ENCODE results near the gene TMEM92.

TMEM92 gene

DNA sequence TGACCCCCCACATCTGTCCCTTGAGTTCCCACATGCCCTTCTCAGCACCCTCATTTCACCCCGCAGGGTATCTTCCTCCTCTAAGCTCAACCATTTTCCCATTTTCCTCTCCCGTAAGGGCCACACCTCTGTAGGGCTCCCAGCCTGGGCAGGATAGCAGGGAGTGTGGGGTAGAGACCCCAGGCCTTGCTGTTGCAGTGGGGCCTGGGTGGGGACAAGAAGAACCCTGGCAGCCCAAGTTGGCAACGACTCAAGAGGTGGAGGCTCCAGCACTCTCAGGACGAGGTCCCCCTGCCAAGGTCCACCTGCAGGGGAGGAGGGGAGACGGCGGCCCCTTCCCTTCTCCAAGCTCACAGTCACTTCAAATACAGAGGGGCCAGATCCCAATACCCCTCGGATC is 2.0 kb upstream of the TMEM92 start:
- H3K9me3 ChIP-seq (ENCODE audit: control insufficient read depth, insufficient read depth, low read length): no peaks in the 10 kb centered on the region

DNA sequence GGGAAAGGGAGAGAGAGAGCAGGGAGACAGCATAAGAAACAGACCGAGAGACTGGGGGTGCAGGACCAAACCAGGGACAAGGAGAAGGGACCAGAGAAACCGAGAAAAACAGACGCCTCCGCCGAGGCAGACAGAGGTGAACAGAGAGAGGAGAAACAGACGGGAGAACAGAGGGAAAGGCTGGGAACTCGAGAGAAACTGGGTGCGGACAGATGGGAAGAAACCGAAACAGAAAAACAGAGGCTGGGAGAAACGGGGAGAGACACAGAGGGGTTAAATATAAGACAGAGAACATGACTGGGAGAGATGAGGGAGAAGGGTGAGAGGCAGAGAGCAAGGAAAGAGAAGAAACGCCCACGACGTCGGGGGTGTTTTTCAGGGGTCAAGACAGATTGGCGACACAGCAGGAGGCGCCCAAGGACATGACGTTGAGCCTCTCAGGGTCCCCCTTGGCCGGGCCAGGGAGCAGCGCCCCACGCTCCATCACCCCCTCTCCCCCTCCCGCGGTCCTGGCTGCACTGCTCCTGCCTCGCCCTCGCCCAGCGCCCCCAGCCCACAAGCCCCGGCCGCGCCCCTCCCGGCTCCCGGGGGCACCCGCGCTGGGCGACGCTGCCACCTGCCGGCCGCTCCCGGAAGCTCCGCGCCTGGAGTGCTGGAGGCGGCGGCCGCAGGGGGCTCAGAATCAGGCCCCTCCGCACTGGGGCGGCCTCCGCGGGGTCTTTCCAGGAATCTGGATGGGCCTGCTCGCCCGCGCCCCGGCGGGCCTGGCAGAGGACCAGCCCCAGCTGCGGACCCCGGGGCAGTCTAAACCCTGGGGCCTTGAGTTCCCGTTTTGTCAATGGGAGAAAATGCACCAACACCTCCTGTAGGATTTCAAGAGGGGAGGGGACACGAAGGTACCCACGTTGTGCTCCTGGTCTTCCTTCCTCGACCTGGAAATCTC is 1.3 kb upstream of the TMEM92 start:
- Histone ChIP-seq H3K36me3 (ENCODE audit: control insufficient read depth, insufficient read depth, low read length) (no peaks in the 10 kb centered on the region), H3K4me1 (ENCODE audit: control insufficient read depth, insufficient read depth, low read length) (peaks cover 22% of the 10 kb centered on the region), H3K27me3 (ENCODE audit: control insufficient read depth, insufficient read depth, low read length) (peaks cover 3% of the 10 kb centered on the region), H3K4me3 (ENCODE audit: low read depth, low read length) (peak overlapping the region; percentile 59), H3K9me3 (ENCODE audit: control insufficient read depth, insufficient read depth, low read length) (no peaks in the 10 kb centered on the region), H3K9ac (ENCODE audit: low read depth, low read length) (no peak overlapping the region)

More for the DNA sequence above, 2.0 kb upstream of the TMEM92 start:
- Histone ChIP-seq H3K4me1 (ENCODE audit: control insufficient read depth, insufficient read depth, low read length) (peaks cover 20% of the 10 kb centered on the region), H3K27me3 (ENCODE audit: control insufficient read depth, insufficient read depth, low read length) (peaks cover 3% of the 10 kb centered on the region), H3K9ac (ENCODE audit: low read depth, low read length) (no peak overlapping the region), H3K4me3 (ENCODE audit: low read depth, low read length) (peak overlapping the region; percentile 59), H3K36me3 (ENCODE audit: control insufficient read depth, insufficient read depth, low read length) (no peaks in the 10 kb centered on the region)

DNA sequence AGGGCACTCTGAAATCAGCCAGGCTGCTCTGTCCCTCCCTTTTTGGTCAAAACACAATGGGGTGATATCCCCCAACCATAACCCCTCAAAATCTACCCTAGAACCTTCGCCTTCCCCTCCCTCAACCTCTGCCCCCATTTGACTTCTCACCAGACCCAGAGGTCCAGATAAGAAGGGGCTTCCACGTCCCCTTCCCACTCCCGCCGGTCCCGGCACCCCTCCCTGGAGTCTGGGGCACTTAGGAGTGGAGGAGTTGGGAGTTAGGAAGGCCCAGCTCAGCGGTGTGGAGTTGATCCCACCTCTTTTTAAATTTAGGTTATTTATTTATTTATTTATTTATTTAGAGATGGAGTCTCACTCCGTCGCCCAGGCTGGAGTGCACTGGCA is 619 bp upstream of the TMEM92 start:
- Histone ChIP-seq H3K36me3 (ENCODE audit: control insufficient read depth, insufficient read depth, low read length) (no peaks in the 10 kb centered on the region), H3K9me3 (ENCODE audit: control insufficient read depth, insufficient read depth, low read length) (no peaks in the 10 kb centered on the region), H3K4me3 (ENCODE audit: low read depth, low read length) (peak overlapping the region; percentile 45), H3K27me3 (ENCODE audit: control insufficient read depth, insufficient read depth, low read length) (peaks cover 3% of the 10 kb centered on the region), H3K9ac (ENCODE audit: low read depth, low read length) (no peak overlapping the region), H3K4me1 (ENCODE audit: control insufficient read depth, insufficient read depth, low read length) (peaks cover 22% of the 10 kb centered on the region)

DNA sequence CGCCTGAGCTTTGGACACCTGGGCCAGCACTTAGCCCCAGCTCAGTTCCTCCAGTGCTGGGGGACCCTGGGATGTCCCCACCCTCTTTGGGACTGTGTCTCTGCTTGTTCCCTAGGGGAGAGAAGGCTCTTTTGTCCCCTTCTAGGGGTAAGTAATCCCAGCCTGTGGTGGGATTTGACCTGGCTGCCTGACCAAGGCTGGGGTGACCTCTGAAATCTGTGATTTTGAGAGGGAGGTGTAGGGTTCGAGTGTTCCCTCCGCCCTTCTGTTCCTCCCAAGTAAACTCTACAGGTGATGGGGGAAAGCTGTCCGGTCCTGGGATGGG is 593 bp downstream of the TMEM92 start:
- H3K9ac ChIP-seq (ENCODE audit: low read depth, low read length): peak overlapping the region; percentile 37

DNA sequence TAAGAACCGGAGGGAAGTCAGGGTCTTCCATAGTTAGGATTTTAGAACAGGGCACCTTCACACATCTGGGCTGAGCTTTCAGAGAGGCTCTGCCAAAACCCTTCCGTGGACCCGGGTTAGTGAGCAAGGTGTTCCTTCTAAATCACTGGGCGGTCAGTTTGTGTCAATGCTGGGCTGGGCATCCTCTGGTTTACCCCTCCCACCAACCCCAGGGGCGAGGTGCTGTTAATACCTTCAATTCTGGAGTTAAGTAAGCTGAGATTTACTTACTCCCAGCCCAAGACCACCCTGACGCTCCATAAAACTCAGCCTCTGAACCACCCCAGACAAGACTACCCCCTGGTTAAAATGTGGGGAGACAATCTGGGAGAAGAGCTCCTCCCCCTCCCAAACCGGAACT is 1.0 kb downstream of the TMEM92 start:
- Histone ChIP-seq H3K4me1 (ENCODE audit: control insufficient read depth, insufficient read depth, low read length) (peaks cover 25% of the 10 kb centered on the region), H3K4me3 (ENCODE audit: low read depth, low read length) (peak overlapping the region; percentile 79), H3K9me3 (ENCODE audit: control insufficient read depth, insufficient read depth, low read length) (no peaks in the 10 kb centered on the region), H3K36me3 (ENCODE audit: control insufficient read depth, insufficient read depth, low read length) (no peaks in the 10 kb centered on the region), H3K27me3 (ENCODE audit: control insufficient read depth, insufficient read depth, low read length) (peaks cover 3% of the 10 kb centered on the region), H3K9ac (ENCODE audit: low read depth, low read length) (no peak overlapping the region)

More for the DNA sequence above, 593 bp downstream of the TMEM92 start:
- Histone ChIP-seq H3K4me3 (ENCODE audit: low read depth, low read length) (peak overlapping the region; percentile 79), H3K27me3 (ENCODE audit: control insufficient read depth, insufficient read depth, low read length) (peaks cover 3% of the 10 kb centered on the region), H3K9me3 (ENCODE audit: control insufficient read depth, insufficient read depth, low read length) (no peaks in the 10 kb centered on the region), H3K4me1 (ENCODE audit: control insufficient read depth, insufficient read depth, low read length) (peaks cover 24% of the 10 kb centered on the region), H3K36me3 (ENCODE audit: control insufficient read depth, insufficient read depth, low read length) (no peaks in the 10 kb centered on the region)

DNA sequence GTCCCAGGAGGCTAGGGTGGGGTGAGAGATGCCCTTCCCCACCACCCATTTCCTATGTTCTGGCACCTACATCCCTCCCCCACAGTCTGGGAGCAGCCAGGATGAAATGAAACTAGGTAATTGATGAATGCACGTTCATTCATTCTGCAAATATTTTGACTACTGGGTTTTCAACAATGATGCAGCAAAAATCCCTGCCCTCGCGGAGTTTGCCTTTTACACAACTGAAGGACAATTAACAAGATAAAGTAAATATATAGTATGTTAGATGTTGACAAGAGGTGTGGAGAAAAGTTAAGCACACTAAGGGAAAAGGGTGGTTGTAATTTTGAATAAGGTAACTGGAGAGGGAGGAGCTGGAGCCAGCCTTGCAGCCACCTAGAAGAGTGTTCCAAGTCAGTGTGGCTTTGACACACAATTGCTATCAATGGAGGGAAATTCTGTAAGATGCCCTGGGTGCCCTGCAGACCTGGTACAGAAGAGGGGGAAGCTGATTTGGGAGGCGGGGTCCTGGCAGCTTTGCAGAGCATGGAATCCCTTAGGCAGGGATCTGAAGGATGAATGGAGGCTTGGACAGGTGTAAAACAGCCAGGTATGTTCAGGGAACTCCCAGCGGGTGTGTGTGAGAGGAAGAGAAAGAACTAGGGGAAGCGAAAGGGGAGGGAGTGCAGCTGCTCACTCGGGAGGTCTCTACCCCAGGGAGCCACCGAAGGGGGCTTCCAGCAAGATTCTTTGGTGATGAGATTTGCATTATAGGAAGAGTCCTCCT is 2.5 kb downstream of the TMEM92 start:
- Histone ChIP-seq H3K9me3 (ENCODE audit: control insufficient read depth, insufficient read depth, low read length) (no peaks in the 10 kb centered on the region), H3K9ac (ENCODE audit: low read depth, low read length) (no peak overlapping the region), H3K27me3 (ENCODE audit: control insufficient read depth, insufficient read depth, low read length) (peaks cover 3% of the 10 kb centered on the region), H3K36me3 (ENCODE audit: control insufficient read depth, insufficient read depth, low read length) (no peaks in the 10 kb centered on the region), H3K4me1 (ENCODE audit: control insufficient read depth, insufficient read depth, low read length) (peaks cover 25% of the 10 kb centered on the region), H3K4me3 (ENCODE audit: low read depth, low read length) (no peak overlapping the region)

DNA sequence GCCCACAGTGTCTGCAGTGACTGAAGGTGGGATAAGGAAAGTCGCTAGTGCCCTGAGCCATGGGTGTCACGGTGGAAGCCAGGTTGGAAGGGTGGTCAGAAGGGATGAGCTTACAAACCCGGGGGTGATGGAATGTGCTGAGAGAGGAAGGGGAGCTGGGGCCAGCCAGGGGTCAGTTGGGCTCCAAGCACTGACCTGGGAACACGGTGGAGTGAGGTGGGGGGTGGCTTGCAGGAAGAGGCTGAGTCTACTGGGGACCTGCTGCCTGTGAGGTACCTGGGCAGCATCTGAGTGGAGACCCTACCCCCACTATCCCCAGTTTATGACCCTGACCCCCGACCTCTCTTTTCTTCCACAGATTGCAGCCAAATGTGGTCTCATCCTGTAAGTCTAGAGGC is 3.1 kb downstream of the TMEM92 start:
- H3K9me3 ChIP-seq (ENCODE audit: control insufficient read depth, insufficient read depth, low read length): no peaks in the 10 kb centered on the region
- no peak overlapping the region for H3K9ac ChIP-seq (ENCODE audit: low read depth, low read length)
- no peaks in the 10 kb centered on the region for H3K36me3 ChIP-seq (ENCODE audit: control insufficient read depth, insufficient read depth, low read length)
- peaks cover 25% of the 10 kb centered on the region for H3K4me1 ChIP-seq (ENCODE audit: control insufficient read depth, insufficient read depth, low read length)
- H3K4me3 ChIP-seq (ENCODE audit: low read depth, low read length): no peak overlapping the region
- peaks cover 3% of the 10 kb centered on the region for H3K27me3 ChIP-seq (ENCODE audit: control insufficient read depth, insufficient read depth, low read length)

DNA sequence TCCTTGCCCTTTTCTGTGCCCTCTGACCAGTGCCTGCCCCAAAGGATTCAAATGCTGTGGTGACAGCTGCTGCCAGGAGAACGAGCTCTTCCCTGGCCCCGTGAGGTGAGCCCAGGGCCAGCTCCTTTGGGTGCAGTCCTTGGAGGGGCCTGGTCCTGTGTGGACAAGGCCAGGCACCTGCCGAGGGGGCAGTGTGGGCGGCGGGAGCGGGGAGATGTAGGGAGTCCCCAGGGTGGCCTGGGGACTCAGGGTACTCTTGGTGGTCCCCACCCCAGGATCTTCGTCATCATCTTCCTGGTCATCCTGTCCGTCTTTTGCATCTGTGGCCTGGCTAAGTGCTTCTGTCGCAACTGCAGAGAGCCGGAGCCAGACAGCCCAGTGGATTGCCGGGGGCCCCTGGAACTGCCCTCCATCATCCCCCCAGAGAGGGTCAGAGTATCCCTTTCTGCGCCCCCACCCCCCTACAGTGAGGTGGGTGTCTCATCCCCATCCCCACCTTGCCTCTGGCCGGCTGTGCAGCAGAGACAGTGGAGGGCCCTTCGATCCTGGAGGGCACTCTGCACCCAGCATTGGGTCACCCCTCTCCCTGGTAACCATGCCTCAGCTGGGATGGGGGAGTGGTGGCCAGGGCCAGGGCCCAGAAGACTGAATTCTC is 4.4 kb downstream of the TMEM92 start:
- no peak overlapping the region for H3K4me3 ChIP-seq (ENCODE audit: low read depth, low read length)
- no peak overlapping the region for H3K9ac ChIP-seq (ENCODE audit: low read depth, low read length)
- H3K27me3 ChIP-seq (ENCODE audit: control insufficient read depth, insufficient read depth, low read length): no peaks in the 10 kb centered on the region
- peaks cover 20% of the 10 kb centered on the region for H3K4me1 ChIP-seq (ENCODE audit: control insufficient read depth, insufficient read depth, low read length)
- no peaks in the 10 kb centered on the region for H3K9me3 ChIP-seq (ENCODE audit: control insufficient read depth, insufficient read depth, low read length)
- no peaks in the 10 kb centered on the region for H3K36me3 ChIP-seq (ENCODE audit: control insufficient read depth, insufficient read depth, low read length)

DNA sequence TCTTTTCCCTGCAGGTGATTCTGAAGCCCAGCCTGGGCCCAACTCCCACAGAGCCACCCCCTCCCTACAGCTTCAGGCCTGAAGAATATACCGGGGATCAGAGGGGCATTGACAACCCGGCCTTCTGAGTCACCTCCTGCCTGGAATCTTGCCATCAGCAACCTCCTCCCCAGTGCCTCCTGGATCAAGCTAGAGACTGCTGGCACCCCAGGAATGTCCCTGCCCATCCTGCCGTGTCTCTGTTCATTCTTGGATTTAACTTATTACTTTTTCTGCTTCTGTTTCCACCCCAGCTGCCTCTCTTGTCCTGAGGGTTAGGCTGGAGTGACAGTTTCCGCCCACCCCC is 4.9 kb downstream of the TMEM92 start:
- no peaks in the 10 kb centered on the region for H3K36me3 ChIP-seq (ENCODE audit: control insufficient read depth, insufficient read depth, low read length)
- H3K4me1 ChIP-seq (ENCODE audit: control insufficient read depth, insufficient read depth, low read length): peaks cover 20% of the 10 kb centered on the region

DNA sequence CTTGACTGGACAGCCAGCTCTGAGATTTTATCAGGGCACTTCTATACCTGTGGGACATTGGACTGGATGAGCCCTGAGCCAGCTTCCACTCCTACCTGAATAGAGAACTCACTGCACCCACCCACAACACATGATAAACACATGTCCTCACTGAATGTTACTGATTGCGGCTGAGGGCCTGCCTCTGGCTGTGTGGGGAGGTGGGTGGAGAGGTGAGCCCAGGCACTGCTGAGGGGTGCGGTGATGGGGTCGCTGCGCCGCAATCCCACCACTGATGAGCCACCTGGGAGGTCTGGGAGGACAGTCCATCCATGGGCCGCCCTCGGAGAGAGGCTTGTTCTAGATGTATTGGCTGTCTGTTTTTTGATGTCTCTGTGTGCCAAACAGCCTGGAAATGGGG is 5.4 kb downstream of the TMEM92 start:
- H3K9ac ChIP-seq (ENCODE audit: low read depth, low read length): no peak overlapping the region
- no peaks in the 10 kb centered on the region for H3K9me3 ChIP-seq (ENCODE audit: control insufficient read depth, insufficient read depth, low read length)
- H3K4me3 ChIP-seq (ENCODE audit: low read depth, low read length): peak overlapping the region; percentile 0
- H3K27me3 ChIP-seq (ENCODE audit: control insufficient read depth, insufficient read depth, low read length): no peaks in the 10 kb centered on the region
- H3K36me3 ChIP-seq (ENCODE audit: control insufficient read depth, insufficient read depth, low read length): no peaks in the 10 kb centered on the region
- peaks cover 18% of the 10 kb centered on the region for H3K4me1 ChIP-seq (ENCODE audit: control insufficient read depth, insufficient read depth, low read length)

More for the DNA sequence above, 4.9 kb downstream of the TMEM92 start:
- H3K27me3 ChIP-seq (ENCODE audit: control insufficient read depth, insufficient read depth, low read length): no peaks in the 10 kb centered on the region
- no peak overlapping the region for H3K9ac ChIP-seq (ENCODE audit: low read depth, low read length)
- no peaks in the 10 kb centered on the region for H3K9me3 ChIP-seq (ENCODE audit: control insufficient read depth, insufficient read depth, low read length)
- no peak overlapping the region for H3K4me3 ChIP-seq (ENCODE audit: low read depth, low read length)

DNA sequence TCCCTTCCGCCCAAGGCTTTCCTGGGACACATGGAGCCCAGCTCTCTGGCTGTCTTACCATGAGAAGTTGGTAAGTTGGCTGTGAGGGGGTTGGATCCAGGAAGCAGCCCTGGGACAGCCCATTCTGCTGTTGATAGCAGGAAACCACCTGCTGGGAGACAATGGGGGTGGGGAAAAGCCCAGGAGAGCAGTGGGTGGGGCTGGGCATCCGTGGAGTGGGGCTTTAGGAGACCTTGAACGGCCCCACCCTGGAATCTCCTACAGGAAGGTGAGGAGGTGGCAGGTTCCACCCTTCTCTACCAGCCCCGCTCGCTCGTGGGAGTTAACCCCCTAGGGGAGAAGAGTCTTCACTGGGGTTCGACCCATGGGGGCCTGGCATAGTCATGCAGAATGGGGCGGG is 5.8 kb downstream of the TMEM92 start:
- Histone ChIP-seq H3K4me1 (ENCODE audit: control insufficient read depth, insufficient read depth, low read length) (peaks cover 14% of the 10 kb centered on the region), H3K36me3 (ENCODE audit: control insufficient read depth, insufficient read depth, low read length) (no peaks in the 10 kb centered on the region), H3K4me3 (ENCODE audit: low read depth, low read length) (peak overlapping the region; percentile 0), H3K9me3 (ENCODE audit: control insufficient read depth, insufficient read depth, low read length) (no peaks in the 10 kb centered on the region), H3K27me3 (ENCODE audit: control insufficient read depth, insufficient read depth, low read length) (no peaks in the 10 kb centered on the region), H3K9ac (ENCODE audit: low read depth, low read length) (no peak overlapping the region)

Measured in iPS-15b (cell line).